ENCODE measurements around the gene ROMO1. TPM values are rescaled to one million over a fixed set of nuclear protein-coding genes. Genes with fewer than 3 reads are reported as not detected.
A peak's percentile ranks its signal among the peaks of the same experiment; 100 is the strongest.

The ROMO1 gene
- total RNA-seq, 1 donor from 2014 or later, result 210 TPM

DNA sequence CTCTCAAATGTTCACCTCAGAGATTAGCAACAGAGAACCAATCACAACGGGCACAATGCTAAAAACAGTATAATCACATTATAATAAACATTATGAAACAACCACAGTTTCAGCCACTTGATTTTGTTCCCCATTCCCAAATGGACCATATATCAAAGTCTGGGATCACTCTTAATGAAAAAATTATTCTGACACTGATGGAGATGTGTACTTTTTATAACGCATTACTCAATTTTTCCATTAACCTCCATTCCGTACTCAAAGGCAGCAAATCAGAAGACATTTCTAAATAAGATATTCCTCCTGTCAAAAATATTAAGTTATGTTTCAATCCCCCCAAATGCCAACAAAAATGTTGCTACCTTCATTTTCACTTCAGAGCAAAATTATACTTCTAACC lies 37.3 kb upstream of the ROMO1 start:
- intact Hi-C loops (cut with micrococcal nuclease), result no loop called here
- no peaks in the 10 kb centered on the region for H3K9me3 ChIP-seq (replicated peaks)
- H3K4me1 ChIP-seq, result peaks cover 80% of the 10 kb centered on the region
- no peak for DNase-seq
- H3K36me3 ChIP-seq, result no peaks in the 10 kb centered on the region
- H3K4me3 ChIP-seq, result peak overlapping the region; percentile 86
- H3K27ac ChIP-seq (replicated peaks), result no peak overlapping the region
- TF ChIP-seq, protein P1, sequence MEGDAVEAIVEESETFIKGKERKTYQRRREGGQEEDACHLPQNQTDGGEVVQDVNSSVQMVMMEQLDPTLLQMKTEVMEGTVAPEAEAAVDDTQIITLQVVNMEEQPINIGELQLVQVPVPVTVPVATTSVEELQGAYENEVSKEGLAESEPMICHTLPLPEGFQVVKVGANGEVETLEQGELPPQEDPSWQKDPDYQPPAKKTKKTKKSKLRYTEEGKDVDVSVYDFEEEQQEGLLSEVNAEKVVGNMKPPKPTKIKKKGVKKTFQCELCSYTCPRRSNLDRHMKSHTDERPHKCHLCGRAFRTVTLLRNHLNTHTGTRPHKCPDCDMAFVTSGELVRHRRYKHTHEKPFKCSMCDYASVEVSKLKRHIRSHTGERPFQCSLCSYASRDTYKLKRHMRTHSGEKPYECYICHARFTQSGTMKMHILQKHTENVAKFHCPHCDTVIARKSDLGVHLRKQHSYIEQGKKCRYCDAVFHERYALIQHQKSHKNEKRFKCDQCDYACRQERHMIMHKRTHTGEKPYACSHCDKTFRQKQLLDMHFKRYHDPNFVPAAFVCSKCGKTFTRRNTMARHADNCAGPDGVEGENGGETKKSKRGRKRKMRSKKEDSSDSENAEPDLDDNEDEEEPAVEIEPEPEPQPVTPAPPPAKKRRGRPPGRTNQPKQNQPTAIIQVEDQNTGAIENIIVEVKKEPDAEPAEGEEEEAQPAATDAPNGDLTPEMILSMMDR (IDR thresholded peaks at IDR 0.05; ENCODE audit: borderline replicate concordance), result no peak
- no peaks in the 10 kb centered on the region for H3K27me3 ChIP-seq (ENCODE audit: low read depth)

GRCh38 chr20:35662551-35662950 lies 36.7 kb upstream of the ROMO1 start:
- H3K36me3 ChIP-seq, result no peaks in the 10 kb centered on the region
- no peak for DNase-seq
- H3K27me3 ChIP-seq (ENCODE audit: low read depth), result no peaks in the 10 kb centered on the region
- peaks cover 73% of the 10 kb centered on the region for H3K4me1 ChIP-seq
- intact Hi-C loops (cut with micrococcal nuclease), result no loop called here
- no peak overlapping the region for H3K27ac ChIP-seq (replicated peaks)
- H3K9me3 ChIP-seq (replicated peaks), result no peaks in the 10 kb centered on the region
- peak overlapping the region; percentile 86 for H3K4me3 ChIP-seq
- TF ChIP-seq, protein P1 (IDR thresholded peaks at IDR 0.05; ENCODE audit: borderline replicate concordance), result no peak

DNA sequence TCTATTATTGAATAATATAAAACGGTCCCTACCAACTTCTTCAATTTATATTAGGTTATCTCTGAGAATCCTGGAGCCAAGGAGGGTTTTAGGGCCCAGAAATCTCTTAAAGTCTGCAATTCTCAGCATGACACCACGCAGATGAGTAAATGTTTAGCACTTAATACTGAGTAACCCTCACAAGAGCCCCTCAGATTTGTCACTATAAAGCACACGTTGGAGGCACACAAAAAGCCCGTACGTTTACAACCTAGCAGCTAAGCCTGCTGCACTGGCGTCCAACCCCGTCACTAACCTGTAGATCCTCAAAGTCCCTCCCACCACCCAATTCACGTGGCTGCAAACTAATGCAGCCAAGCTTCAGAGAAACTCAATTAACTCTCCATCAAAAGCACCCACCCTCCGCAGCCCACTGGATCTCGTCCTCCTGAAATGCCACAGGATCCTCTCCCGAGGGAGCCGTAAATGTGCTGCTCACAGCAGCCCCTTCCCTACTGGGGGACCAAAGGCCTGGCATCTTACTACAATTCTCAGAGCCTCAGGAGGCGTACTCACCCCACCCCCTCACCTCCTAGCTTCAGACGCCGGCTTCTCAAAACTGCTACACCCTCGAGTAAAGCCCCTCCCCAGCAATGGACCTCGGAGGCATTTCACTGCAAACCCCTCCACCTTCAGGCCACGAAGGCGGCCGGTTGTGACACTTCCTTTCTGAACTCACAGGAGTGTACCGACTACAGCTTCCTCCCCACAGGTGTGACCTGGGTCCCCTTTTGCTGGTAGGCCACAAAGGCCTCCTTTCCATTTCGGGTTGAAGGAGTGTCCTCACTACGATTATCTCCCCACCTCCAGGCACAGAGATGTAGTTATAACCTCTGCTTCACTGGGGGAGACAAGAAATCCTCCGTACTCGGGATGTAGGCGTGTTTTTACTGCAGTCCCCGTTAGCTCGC lies 35.4 kb upstream of the ROMO1 start:
- Histone ChIP-seq H3K4me1 (peaks cover 63% of the 10 kb centered on the region), H3K9me3 (replicated peaks) (no peaks in the 10 kb centered on the region), H3K36me3 (peaks cover 7% of the 10 kb centered on the region), H3K27ac (replicated peaks) (peak overlapping the region; percentile 97), H3K27me3 (ENCODE audit: low read depth) (no peaks in the 10 kb centered on the region), H3K4me3 (peak overlapping the region; percentile 86)
- TF ChIP-seq, protein P1 (IDR thresholded peaks at IDR 0.05; ENCODE audit: borderline replicate concordance), result no peak
- DNase-seq, result no peak
- intact Hi-C loops (cut with micrococcal nuclease), result no loop called here

- no peaks in the 10 kb centered on the region for H3K9me3 ChIP-seq (replicated peaks)
- H3K4me3 ChIP-seq, result peak within 1 kb of the TSS; percentile 86
- intact Hi-C loops (cut with micrococcal nuclease), result no loop called here
- TF ChIP-seq, protein P1 (IDR thresholded peaks at IDR 0.05; ENCODE audit: borderline replicate concordance), result no peak
- no peaks in the 10 kb centered on the region for H3K27me3 ChIP-seq (ENCODE audit: low read depth)
- peak; percentile 92 for DNase-seq
- peaks cover 55% of the 10 kb centered on the region for H3K4me1 ChIP-seq
- peaks cover 15% of the 10 kb centered on the region for H3K36me3 ChIP-seq
- H3K27ac ChIP-seq (replicated peaks), result peak within 1 kb of the TSS; percentile 97
Observed at GRCh38 chr20:35664466-35665206, 34.6 kb upstream of the ROMO1 start, which contains the start of the genes CPNE1 and RBM12. TSS of gene CPNE1 (minus strand) at chr20:35664900. CDS start at chr20:35632923, 31,977 bp downstream. TSS of gene RBM12 (minus strand) at chr20:35664900. CDS start at chr20:35655322, 9,578 bp downstream.

- no peak for DNase-seq
- Histone ChIP-seq H3K27ac (replicated peaks) (no peak overlapping the region), H3K9me3 (replicated peaks) (no peaks in the 10 kb centered on the region), H3K36me3 (peaks cover 28% of the 10 kb centered on the region), H3K4me3 (no peak overlapping the region), H3K4me1 (peaks cover 42% of the 10 kb centered on the region), H3K27me3 (ENCODE audit: low read depth) (no peaks in the 10 kb centered on the region)
- intact Hi-C loops (cut with micrococcal nuclease), result no loop called here
- TF ChIP-seq, protein P1 (IDR thresholded peaks at IDR 0.05; ENCODE audit: borderline replicate concordance), result no peak
Observed at GRCh38 chr20:35665949-35666288, 33.3 kb upstream of the ROMO1 start.
